K562 (cell line): ENCODE measurements around the gene DAZAP1. TPM values are rescaled to one million over a fixed set of nuclear protein-coding genes. Genes with fewer than 3 reads are reported as not detected.

Experiments
- ATAC-seq: fragments of 200-7000 bp; cut with Tn5 transposase; 3 replicates; pipeline ENCODE4 v1.9.1; 2020; ENCODE audit warnings: moderate library complexity
- BruUV-seq: library from RNA; stranded (reverse); fragments of 400-500 nt; replicated peaks from 2 replicates; lab custom pipeline; 2021; lab: Mats Ljungman, UMichigan
- CTCF ChIA-PET: fragments of 300-600 bp; formaldehyde crosslinking; extraction: SDS; loops from one replicate; lab custom pipeline; 2021; ENCODE audit warnings: low intra/inter-chr PET ratio; lab: Yijun Ruan, JAX
- POLR2A ChIA-PET: fragments of 300-600, 350-650 bp; sonication (Branson Sonifier 250); formaldehyde crosslinking; extraction: SDS; loops from one replicate; lab custom pipeline; 2021; ENCODE audit warnings: antibody characterized with exemption, inconsistent platforms; lab: Yijun Ruan, JAX
- DNase-seq, 4 experiments: peaks; one replicate each; pipeline versions ENCODE4 v3.0.0 to v3.0.0-alpha.2; 2011 to 2018; ENCODE audit warnings: low spot score in 3 of 4, mixed read lengths in 3 of 4; ENCODE audit errors: extremely low read depth in 1 of 4
- FAIRE-seq: peaks from 2 replicates; lab custom pipeline; 2011; peaks lifted over from hg19 to GRCh38; lab: Jason Lieb, UNC
- H2AFZ ChIP-seq: 2 replicates; pipeline ENCODE4 v1.6.0; 2011; ENCODE audit warnings: low read depth, low read length, control low read depth, inconsistent platforms
- H3K27ac ChIP-seq: fragments of 200-600 bp; 3 replicates; pipeline ENCODE4 v1.8.0; 2011; ENCODE audit warnings: low read depth, mild to moderate bottlenecking, control low read depth, inconsistent platforms, low read length, moderate library complexity, mixed read lengths; ENCODE audit errors: extremely low read depth
- H3K27me3 ChIP-seq, 2 experiments: fragments of 300-600 bp in 1 of 2; 2 replicates in 1 of 2; 3 replicates in 1 of 2; pipeline versions ENCODE4 v1.6.0 to v1.8.0; 2011; ENCODE audit warnings: inconsistent platforms in 2 of 2, low read length in 2 of 2, mild to moderate bottlenecking in 1 of 2, mixed read lengths in 1 of 2, moderate library complexity in 1 of 2; ENCODE audit not compliant: control insufficient read depth in 2 of 2, insufficient read depth in 2 of 2
- H3K36me3 ChIP-seq: fragments of 300-600 bp; 3 replicates; pipeline ENCODE4 v1.8.0; 2011; ENCODE audit warnings: mild to moderate bottlenecking, low read length, inconsistent platforms; ENCODE audit not compliant: control insufficient read depth, insufficient read depth
- H3K4me1 ChIP-seq, 2 experiments: fragments of 200-600 bp in 1 of 2; replicated peaks in 1 of 2; 2 replicates in 1 of 2; 3 replicates in 1 of 2; pipeline versions ENCODE4 v1.5.1 to v1.8.0; 2011; ENCODE audit warnings: inconsistent platforms in 2 of 2, low read length in 2 of 2, mild to moderate bottlenecking in 1 of 2, mixed read lengths in 1 of 2, moderate library complexity in 1 of 2; ENCODE audit not compliant: control insufficient read depth in 2 of 2, insufficient read depth in 2 of 2
- H3K4me2 ChIP-seq: 2 replicates; pipeline ENCODE4 v1.6.1; 2011; ENCODE audit warnings: low read length, control low read depth, inconsistent platforms, mixed read lengths; ENCODE audit not compliant: insufficient read depth
- H3K4me3 ChIP-seq: fragments of 200-600 bp; sonication (generic), shearing (Covaris generic); 2 replicates; pipeline ENCODE4 v1.5.1; 2016; ENCODE audit warnings: control low read depth, inconsistent platforms
- H3K79me2 ChIP-seq: fragments of 200-600 bp; 3 replicates; pipeline ENCODE4 v1.8.0; 2011; ENCODE audit warnings: low read length, inconsistent platforms; ENCODE audit not compliant: control insufficient read depth, insufficient read depth
- H3K9ac ChIP-seq, 2 experiments: 2 replicates each; pipeline versions ENCODE4 v1.6.0 to v1.6.1; 2011; ENCODE audit warnings: low read depth in 2 of 2, low read length in 2 of 2, control low read depth in 1 of 2, inconsistent platforms in 1 of 2, mild to moderate bottlenecking in 1 of 2, mixed read lengths in 1 of 2; ENCODE audit not compliant: insufficient read depth in 1 of 2
- H3K9me1 ChIP-seq: one replicate; pipeline ENCODE4 v1.6.0; 2011; ENCODE audit warnings: inconsistent platforms, mild to moderate bottlenecking, low read length, moderate library complexity; ENCODE audit not compliant: control insufficient read depth, insufficient read depth
- H3K9me3 ChIP-seq: replicated peaks from 2 replicates; pipeline ENCODE4 v1.5.1; 2011; ENCODE audit warnings: low read depth, low read length, inconsistent platforms; ENCODE audit not compliant: control insufficient read depth, insufficient read depth
- H4K20me1 ChIP-seq: replicated peaks from 2 replicates; pipeline ENCODE4 v1.6.1; 2011; ENCODE audit warnings: low read length, inconsistent platforms, mixed read lengths; ENCODE audit not compliant: control insufficient read depth, insufficient read depth
- ARID3B ChIP-seq: fragments of 250-450 bp; sonication (Bioruptor Pico); IDR thresholded peaks from 2 replicates; pipeline ENCODE4 v1.4.0; 2020; ENCODE audit warnings: borderline replicate concordance
- FIP1L1 ChIP-seq: fragments of 200-400 bp; formaldehyde crosslinking; IDR thresholded peaks from 2 replicates; pipeline ENCODE4 v1.6.1; 2018; ENCODE audit warnings: mild to moderate bottlenecking, low read depth, low read length; ENCODE audit not compliant: poor library complexity, severe bottlenecking
- FOXK2 ChIP-seq, 2 experiments: fragments of 450-650 bp; IDR thresholded peaks in 1 of 2; conservative IDR thresholded peaks in 1 of 2; 2 replicates each; pipeline ENCODE4 v1.6.1; 2016; ENCODE audit warnings: low read depth in 2 of 2, mild to moderate bottlenecking in 1 of 2
- HMGN3 ChIP-seq: IDR thresholded peaks from 2 replicates; pipeline ENCODE4 v1.6.1; 2011; ENCODE audit warnings: borderline replicate concordance, low read depth, mild to moderate bottlenecking, mixed read lengths, low read length; ENCODE audit not compliant: insufficient read length; ENCODE audit errors: extremely low read depth
- MYC ChIP-seq, 2 experiments: fragments of 250-450 bp in 1 of 2; sonication (Bioruptor Pico) in 1 of 2; IDR thresholded peaks; 2 replicates each; pipeline versions ENCODE4 v1.5.1 to v1.6.1; 2012 to 2021; ENCODE audit warnings: low read depth in 2 of 2, borderline replicate concordance in 1 of 2, improper control_type of control experiment in 1 of 2, low read length in 1 of 2, mild to moderate bottlenecking in 1 of 2, moderate library complexity in 1 of 2
- PHF8 ChIP-seq: fragments of 200-600 bp; sonication (generic); IDR thresholded peaks from 2 replicates; pipeline ENCODE4 v1.6.1; 2012; ENCODE audit warnings: mixed run types, mild to moderate bottlenecking, inconsistent platforms, low read length, moderate library complexity, borderline replicate concordance
- POLR2G ChIP-seq: fragments of 200-400 bp; formaldehyde crosslinking; IDR thresholded peaks from 2 replicates; pipeline ENCODE4 v1.6.1; 2017; ENCODE audit warnings: low read depth, mild to moderate bottlenecking, antibody characterized with exemption, low read length, moderate library complexity
- SFPQ ChIP-seq: fragments of 200-400 bp; formaldehyde crosslinking; IDR thresholded peaks from 2 replicates; pipeline ENCODE4 v1.6.1; 2017; ENCODE audit warnings: mild to moderate bottlenecking, low read depth, low read length, moderate library complexity
- SIRT6 ChIP-seq: IDR thresholded peaks from one replicate; pipeline ENCODE4 v1.6.1; 2012; ENCODE audit warnings: low read depth, mild to moderate bottlenecking, control low read depth, inconsistent platforms, low read length, moderate library complexity
- SMARCC2 ChIP-seq: fragments of 450-650 bp; IDR thresholded peaks from 2 replicates; pipeline ENCODE4 v1.6.1; 2017; ENCODE audit warnings: antibody characterized with exemption, moderate library complexity, mild to moderate bottlenecking, low read depth
- SUPT5H ChIP-seq: fragments of 450-650 bp; IDR thresholded peaks from 2 replicates; pipeline ENCODE4 v1.6.1; 2016
- TAF1 ChIP-seq: IDR thresholded peaks from 2 replicates; pipeline ENCODE4 v1.6.1; 2011; ENCODE audit warnings: mild to moderate bottlenecking, low read length, moderate library complexity; ENCODE audit not compliant: insufficient read depth, control insufficient read depth, severe bottlenecking; ENCODE audit errors: extremely low read depth
- ZC3H8 ChIP-seq: fragments of 450-650 bp; IDR thresholded peaks from 2 replicates; pipeline ENCODE4 v1.6.1; 2017
- ZNF133 ChIP-seq: fragments of 250-450 bp; sonication (Bioruptor Pico); IDR thresholded peaks from 2 replicates; pipeline ENCODE4 v1.4.0; 2020; ENCODE audit warnings: mild to moderate bottlenecking
- WGBS: fragments of 100-300 bp; shearing (Covaris generic); methylation state at CpG from one replicate; pipeline ENCODE4 v1.1.6; 2016; ENCODE audit warnings: low coverage, mixed read lengths; ENCODE audit not compliant: insufficient coverage; ENCODE audit errors: missing lambda C conversion rate; 5-methylcytosine and 5-hydroxymethylcytosine counted together
- in situ Hi-C: fragments of 300-500 bp; cut with MboI; formaldehyde crosslinking; loops from 4 replicates; pipeline ENCODE4 v1.15.0; 2018; ENCODE audit warnings: inconsistent platforms, mixed read lengths
- intact Hi-C: fragments of 100-400 bp; cut with micrococcal nuclease; formaldehyde crosslinking; loops from 2 replicates; pipeline ENCODE4 v1.14.2; 2022
- polyA plus RNA-seq, 8 experiments: library from polyadenylated mRNA; depleted of rRNA in 4 of 8; stranded (reverse) in 5 of 8; unstranded in 3 of 8; fragments of >200 nt; fragmentation: Nextera tagmentation in 2 of 8; fragmentation: Illumina TruSeq in 1 of 8; extraction: Ambion mirVana in 2 of 8; extraction: Trizol in 1 of 8; gene quantifications; 2 replicates each; pipeline versions ENCODE4 v1.2.1 to v1.2.3, GENCODE V29; 2011 to 2014; ENCODE audit warnings: inconsistent platforms in 1 of 8, missing spikeins in 1 of 8
- total RNA-seq, 7 experiments: library from RNA; depleted of rRNA in 6 of 7; stranded (reverse); fragments of >200 nt in 6 of 7; fragmentation: Illumina TruSeq in 2 of 7; extraction: Trizol in 2 of 7; gene quantifications; 2 replicates each; pipeline versions ENCODE4 v1.2.1 to v1.2.3, GENCODE V29; 2011 to 2021; ENCODE audit warnings: low replicate concordance in 1 of 7
- TF ChIP-seq, protein P1 (sequence below): fragments of 250-450 bp; sonication (Bioruptor Pico); IDR thresholded peaks from 2 replicates; pipeline ENCODE4 v1.8.0; 2021; ENCODE audit warnings: mild to moderate bottlenecking, moderate library complexity

DAZAP1 gene
- total and polyA plus RNA-seq, 9 of the 15 experiments (the other 6 are each of a cell fraction or from before 2014, with no cell fraction given): 10.8 to 289 (median 142) TPM

DNA sequence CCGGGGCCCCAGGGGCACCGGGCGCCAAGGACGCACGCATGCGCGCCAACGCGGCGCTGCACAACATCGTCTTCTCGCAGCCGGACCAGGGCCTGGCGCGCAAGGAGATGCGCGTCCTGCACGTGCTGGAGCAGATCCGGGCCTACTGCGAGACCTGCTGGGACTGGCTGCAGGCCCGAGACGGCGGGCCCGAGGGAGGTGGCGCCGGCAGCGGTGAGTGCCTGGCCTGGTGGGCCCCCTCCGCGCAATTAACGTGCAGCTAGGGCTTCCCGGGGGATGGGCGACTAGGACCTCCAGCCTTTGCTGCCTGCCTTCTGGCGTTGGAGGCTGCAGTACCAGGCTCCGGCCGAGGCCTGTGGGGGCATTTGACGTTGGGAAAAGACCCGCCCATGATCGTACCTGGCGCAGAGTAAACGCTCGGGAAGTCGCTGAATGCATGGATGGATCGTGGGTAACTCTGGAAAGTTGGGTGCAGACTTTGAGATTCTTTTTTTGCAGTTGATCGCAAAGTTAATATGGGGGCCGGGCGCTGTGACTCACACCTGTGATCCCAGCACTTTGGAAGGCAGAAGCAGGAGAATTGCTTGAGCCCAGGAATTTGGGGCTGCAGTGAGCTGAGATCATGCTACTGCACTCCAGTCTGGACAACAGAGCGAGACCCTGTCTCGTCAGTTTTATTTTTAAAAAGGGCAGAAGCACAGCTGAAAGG is 49.8 kb downstream of the DAZAP1 start:
- Histone ChIP-seq H3K4me2 (no peak overlapping the region), H3K36me3 (peaks cover 6% of the 10 kb centered on the region; the same call in 1 of the 3 replicates), H4K20me1 (peaks cover 25% of the 10 kb centered on the region), H3K27ac (no peak overlapping the region), H3K9ac (no peak overlapping the region), H3K9me1 (peaks cover 7% of the 10 kb centered on the region), H2AFZ (no peak overlapping the region), H3K79me2 (no peaks in the 10 kb centered on the region), H3K4me1 (peaks cover 5 to 75% of the 10 kb centered on the region in 2 experiments; a peak in 4 of 5 replicates), H3K27me3 (no peaks in the 10 kb centered on the region), H3K9me3 (no peaks in the 10 kb centered on the region), H3K4me3 (no peak overlapping the region)
- DNase-seq (no peak), FAIRE-seq (no peak), ATAC-seq (no peak)
- WGBS: 53% methylated on average over 26 of the region's 48 CpGs
- ChIA-PET CTCF (no interaction called here), POLR2A (interaction anchor here (0.5 to 1.5 kb wide), 4 partner anchors 17 to 438 kb away, joined by 3 to 4 read pairs (median 3); partner anchors contain the start of gene CIRBP)
- intact Hi-C loops (loop anchor here (5.0 kb wide), 1 partner anchor 55 kb away; the partner anchor contains the start of gene ADAMTSL5), in situ Hi-C loops (loop anchor here (5.0 kb wide), 1 partner anchor 50 kb away; no protein-coding TSS in a partner anchor)
- BruUV-seq: no TSS peak
- TF ChIP-seq MYC (IDR thresholded peaks at IDR 0.05; ENCODE audit: low read depth, low read length) (no peak), MYC (CRISPR knock-in tag; IDR thresholded peaks at IDR 0.05; ENCODE audit: borderline replicate concordance, low read depth) (no peak), ARID3B (CRISPR knock-in tag) (no peak), FIP1L1 (peak; percentile 21), SIRT6 (no peak), POLR2G (peak; percentile 61), SFPQ (no peak), SUPT5H (0 out of 2 replicates have a peak, but pooled peaks have one; percentile 13), ZNF133 (CRISPR knock-in tag) (no peak), FOXK2 (conservative IDR thresholded peaks at IDR 0.05 in 1 of 2, IDR thresholded peaks at IDR 0.05 in 1 of 2; ENCODE audit: low read depth in 2 of 2) (no peak), ZC3H8 (no peak), SMARCC2 (no peak), PHF8 (no peak), HMGN3 (no peak), TAF1 (no peak)
- TF ChIP-seq, protein P1, sequence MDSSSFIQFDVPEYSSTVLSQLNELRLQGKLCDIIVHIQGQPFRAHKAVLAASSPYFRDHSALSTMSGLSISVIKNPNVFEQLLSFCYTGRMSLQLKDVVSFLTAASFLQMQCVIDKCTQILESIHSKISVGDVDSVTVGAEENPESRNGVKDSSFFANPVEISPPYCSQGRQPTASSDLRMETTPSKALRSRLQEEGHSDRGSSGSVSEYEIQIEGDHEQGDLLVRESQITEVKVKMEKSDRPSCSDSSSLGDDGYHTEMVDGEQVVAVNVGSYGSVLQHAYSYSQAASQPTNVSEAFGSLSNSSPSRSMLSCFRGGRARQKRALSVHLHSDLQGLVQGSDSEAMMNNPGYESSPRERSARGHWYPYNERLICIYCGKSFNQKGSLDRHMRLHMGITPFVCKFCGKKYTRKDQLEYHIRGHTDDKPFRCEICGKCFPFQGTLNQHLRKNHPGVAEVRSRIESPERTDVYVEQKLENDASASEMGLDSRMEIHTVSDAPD (CRISPR knock-in tag): no peak
